LNCAP (cell line): Measurements from ENCODE around the gene MAML2.

Experiments
- TF ChIP-seq, protein P1 (sequence below): fragments of 450-650 bp; IDR thresholded peaks from 2 replicates; pipeline ENCODE4 v1.5.1; 2017; ENCODE audit warnings: mild to moderate bottlenecking

MAML2 gene

DNA sequence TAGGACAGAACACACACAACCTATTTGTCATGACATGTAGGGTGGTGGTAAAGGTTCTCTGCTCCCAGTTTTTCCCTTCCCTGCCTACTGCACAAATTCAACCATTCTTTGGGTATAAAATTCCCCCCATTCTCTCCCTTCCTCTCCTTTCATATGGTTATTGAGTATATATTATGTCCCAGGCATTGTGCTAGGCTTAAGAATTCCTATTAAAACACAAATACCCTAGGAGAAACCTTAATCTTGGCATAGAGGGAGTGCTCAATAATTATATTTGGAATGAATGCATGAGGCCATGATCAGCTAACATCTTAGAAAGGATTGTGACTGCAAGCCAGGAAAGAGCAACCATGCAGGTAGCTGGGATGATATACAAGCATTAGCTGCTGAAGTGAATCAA lies 298.7 kb downstream of the MAML2 start:
- TF ChIP-seq, protein P1, sequence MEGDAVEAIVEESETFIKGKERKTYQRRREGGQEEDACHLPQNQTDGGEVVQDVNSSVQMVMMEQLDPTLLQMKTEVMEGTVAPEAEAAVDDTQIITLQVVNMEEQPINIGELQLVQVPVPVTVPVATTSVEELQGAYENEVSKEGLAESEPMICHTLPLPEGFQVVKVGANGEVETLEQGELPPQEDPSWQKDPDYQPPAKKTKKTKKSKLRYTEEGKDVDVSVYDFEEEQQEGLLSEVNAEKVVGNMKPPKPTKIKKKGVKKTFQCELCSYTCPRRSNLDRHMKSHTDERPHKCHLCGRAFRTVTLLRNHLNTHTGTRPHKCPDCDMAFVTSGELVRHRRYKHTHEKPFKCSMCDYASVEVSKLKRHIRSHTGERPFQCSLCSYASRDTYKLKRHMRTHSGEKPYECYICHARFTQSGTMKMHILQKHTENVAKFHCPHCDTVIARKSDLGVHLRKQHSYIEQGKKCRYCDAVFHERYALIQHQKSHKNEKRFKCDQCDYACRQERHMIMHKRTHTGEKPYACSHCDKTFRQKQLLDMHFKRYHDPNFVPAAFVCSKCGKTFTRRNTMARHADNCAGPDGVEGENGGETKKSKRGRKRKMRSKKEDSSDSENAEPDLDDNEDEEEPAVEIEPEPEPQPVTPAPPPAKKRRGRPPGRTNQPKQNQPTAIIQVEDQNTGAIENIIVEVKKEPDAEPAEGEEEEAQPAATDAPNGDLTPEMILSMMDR, result no peak

DNA sequence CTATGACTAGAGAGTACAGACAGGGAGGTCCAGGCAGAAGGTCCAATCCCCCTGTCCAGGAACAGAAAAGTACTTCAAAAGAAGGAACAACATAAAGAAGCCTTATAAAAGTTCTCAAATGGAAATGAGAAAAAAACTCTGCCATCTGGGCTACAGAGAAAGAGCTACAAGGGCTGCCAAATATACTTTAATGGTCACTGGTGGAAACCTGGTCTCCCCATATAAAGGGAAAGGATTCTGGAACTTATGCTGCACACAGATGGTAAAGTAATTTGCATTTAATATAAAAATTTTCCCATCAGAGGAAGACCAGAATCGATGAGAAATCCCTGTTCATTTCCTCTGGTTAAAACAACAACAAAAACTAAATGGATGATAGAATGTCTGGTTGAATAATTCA lies 299.7 kb downstream of the MAML2 start:
- TF ChIP-seq, protein P1, result no peak

DNA sequence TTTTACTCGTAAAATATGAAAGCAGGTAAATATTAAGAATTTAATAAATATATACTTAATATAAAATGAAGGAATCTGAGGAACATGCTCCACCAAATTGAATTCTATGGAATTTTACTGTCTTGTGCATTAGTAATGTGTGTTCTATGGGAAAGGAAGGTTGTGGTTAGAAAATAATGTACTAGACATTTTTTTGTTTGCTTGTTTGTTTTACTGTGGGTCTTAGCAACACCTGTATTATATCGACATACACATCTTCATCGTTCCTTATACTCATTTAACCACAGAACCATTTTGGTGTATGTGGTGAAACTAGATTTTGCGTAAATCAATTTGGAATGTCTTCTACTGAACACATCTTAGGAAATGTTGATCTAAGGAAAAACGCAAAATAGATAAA lies 304.9 kb downstream of the MAML2 start:
- TF ChIP-seq, protein P1, result no peak

DNA sequence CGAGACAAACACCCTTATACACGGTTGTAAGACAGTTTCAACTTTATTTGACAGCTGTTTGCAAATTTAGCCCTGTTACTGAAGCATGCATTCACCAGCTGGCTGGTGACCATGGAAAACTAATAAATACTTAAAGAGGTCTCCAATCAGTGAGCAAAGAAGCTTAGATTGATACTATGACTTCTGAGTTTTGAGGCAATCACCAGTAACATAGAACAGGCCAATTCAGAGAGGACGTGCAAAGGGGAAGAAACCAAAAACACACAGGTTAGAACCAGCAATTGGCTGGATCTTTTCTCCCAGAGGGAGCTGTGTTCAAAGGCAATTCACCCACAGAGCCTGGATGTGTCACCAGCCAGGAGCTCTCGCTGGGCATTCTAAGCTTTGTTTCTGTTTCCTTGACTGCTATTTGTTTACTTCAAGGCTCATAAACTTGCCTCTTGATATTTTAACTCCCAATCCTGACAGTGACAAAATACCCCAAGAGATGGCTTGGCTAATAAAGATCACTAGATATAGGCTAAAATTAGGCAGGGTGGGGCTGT lies 305.5 kb downstream of the MAML2 start:
- TF ChIP-seq, protein P1, result no peak

DNA sequence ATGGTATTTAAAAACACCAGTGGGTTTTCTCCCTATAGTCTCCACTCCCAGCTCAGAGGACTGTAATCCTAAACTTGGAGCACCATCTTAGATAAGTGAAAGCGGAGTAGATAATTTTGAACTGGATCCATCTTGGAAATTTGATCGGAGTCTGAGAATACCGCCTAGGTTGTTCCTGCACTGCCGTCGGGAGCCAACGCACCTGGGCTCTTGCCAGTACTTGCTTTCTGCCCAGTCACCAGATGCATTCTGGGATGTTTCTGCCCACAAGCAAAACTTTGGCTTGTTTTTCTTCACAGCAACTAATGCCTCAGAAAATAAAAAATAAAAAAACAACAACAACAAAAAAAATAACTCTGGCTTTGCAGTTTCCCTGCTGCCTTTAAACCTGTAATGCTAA lies 306.1 kb downstream of the MAML2 start:
- TF ChIP-seq, protein P1, result no peak

DNA sequence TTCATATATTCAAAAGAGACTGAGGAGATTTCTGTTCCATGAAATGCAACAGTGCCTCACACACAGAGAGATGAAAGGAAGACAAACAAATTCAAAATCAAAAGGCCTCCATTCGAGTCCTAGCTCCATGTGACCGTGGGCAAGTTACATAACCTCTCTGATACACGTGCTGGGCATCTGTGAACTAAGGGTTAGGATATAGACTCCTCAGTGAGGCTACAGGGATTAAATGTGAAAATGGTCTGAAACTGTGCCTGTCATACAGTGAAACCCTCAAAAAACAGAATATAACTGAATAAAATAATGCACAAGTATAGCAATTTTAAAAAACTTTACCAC lies 307.3 kb downstream of the MAML2 start:
- TF ChIP-seq, protein P1, result no peak

DNA sequence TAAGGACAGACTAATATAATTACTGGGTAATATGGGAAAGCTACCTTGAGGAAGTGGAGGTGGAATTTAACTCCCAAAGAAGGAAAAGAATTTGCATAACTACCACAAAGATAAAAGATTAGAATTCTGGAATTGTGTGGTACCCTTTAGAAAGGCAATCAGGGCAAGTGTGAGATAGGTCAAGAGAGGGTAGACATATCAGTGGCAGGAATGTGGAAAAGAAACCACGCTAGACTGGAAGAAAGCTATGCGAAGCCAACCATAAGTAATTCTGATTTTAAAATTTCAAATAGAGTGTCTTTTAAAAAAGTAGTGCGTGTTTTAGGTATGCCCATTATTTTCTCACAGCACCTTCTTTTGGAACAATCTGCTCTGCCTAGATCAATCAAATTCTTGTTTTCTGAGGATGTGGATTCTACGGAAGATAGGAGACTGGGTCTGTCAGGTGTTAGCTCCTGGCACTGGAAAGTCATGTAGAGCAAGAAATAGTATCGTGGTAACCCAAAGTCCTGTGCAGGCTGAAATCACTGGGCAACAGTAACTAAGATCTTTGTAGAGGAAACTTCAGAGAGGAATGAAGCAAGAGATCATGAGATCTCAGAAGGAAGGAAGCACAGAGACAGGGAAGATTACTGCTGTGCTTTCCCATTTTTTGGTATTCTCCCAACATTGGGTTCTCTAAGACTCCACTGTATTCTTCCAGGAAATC lies 307.8 kb downstream of the MAML2 start:
- TF ChIP-seq, protein P1, result no peak

DNA sequence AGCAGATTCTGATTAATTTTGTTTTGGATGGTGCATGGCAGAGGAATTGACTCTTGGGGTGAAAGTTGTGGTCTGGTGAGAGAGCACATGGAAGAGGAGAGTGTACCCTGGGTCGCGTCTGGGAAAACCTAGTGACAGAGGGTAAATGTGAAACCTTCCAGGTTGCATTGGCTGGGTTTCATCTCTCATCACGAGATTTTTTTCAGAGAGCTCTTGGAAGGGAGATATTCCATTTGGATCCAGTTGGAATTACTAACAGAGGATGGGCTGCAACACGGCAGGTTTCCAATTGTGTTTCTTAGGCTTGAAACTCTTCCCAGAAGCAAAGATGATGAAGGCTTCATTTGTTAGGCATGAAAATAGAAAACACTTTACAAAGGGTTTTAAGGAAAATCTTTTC lies 309.4 kb downstream of the MAML2 start:
- TF ChIP-seq, protein P1, result no peak
